HL-60 (cell line): ENCODE data around the gene TMTC2.
"Not testable (repeated sequence)": the region's sequence is repeated elsewhere in the genome, so short reads cannot be mapped to it uniquely, and the experiment has no call there.

Experiments
- DNase-seq, 2 experiments: peaks; one replicate each; pipeline ENCODE4 v3.0.0-alpha.2; 2010 to 2020; ENCODE audit warnings: low read depth in 1 of 2, low spot score in 1 of 2
- H3K27ac ChIP-seq: fragments of 250-450 bp; sonication (Bioruptor Pico); replicated peaks from 2 replicates; pipeline ENCODE4 v1.5.1; 2020; ENCODE audit warnings: mild to moderate bottlenecking, moderate library complexity
- H3K27me3 ChIP-seq: fragments of 250-450 bp; sonication (Bioruptor Pico); 2 replicates; pipeline ENCODE4 v1.5.1; 2021; ENCODE audit warnings: mild to moderate bottlenecking, moderate library complexity; ENCODE audit not compliant: insufficient read depth, poor library complexity, severe bottlenecking
- H3K4me3 ChIP-seq: replicated peaks from 2 replicates; pipeline ENCODE4 v1.5.1; 2011; ENCODE audit warnings: mild to moderate bottlenecking, control low read depth, low read length; ENCODE audit not compliant: insufficient read depth
- CTCF ChIP-seq: IDR thresholded peaks from one replicate; pipeline ENCODE4 v1.5.1; 2011; ENCODE audit warnings: low read length, control low read depth, inconsistent platforms; ENCODE audit not compliant: insufficient read depth
- GABPA ChIP-seq: IDR thresholded peaks from 2 replicates; pipeline ENCODE4 v1.6.1; 2012; ENCODE audit warnings: low read depth
- POLR2AphosphoS5 ChIP-seq: IDR thresholded peaks from 2 replicates; pipeline ENCODE4 v1.6.1; 2012; ENCODE audit warnings: low read depth
- REST ChIP-seq: IDR thresholded peaks from 2 replicates; pipeline ENCODE4 v1.6.1; 2012; ENCODE audit warnings: low read depth; ENCODE audit not compliant: insufficient replicate concordance
- SPI1 ChIP-seq: IDR thresholded peaks from 2 replicates; pipeline ENCODE4 v1.6.1; 2012; ENCODE audit warnings: low read depth, mild to moderate bottlenecking, borderline replicate concordance

TMTC2 gene

GRCh38 chr12:82801951-82802610, 115.4 kb downstream of the TMTC2 start:
- DNase-seq, result no peak
- Histone ChIP-seq H3K27ac (no peak overlapping the region), H3K4me3 (no peak overlapping the region), H3K27me3 (no peaks in the 10 kb centered on the region)
- TF ChIP-seq GABPA (no peak), REST (no peak), POLR2AphosphoS5 (no peak), SPI1 (no peak), CTCF (no peak)

- H3K27me3 ChIP-seq, result no peaks in the 10 kb centered on the region
- DNase-seq, result no peak
- TF ChIP-seq POLR2AphosphoS5, result no peak
- no peak for TF ChIP-seq CTCF
- TF ChIP-seq GABPA, result no peak
- TF ChIP-seq SPI1, result no peak
- TF ChIP-seq REST, result no peak
- no peak overlapping the region for H3K27ac ChIP-seq
- no peak overlapping the region for H3K4me3 ChIP-seq
Measured at GRCh38 chr12:82803201-82803600, 116.5 kb downstream of the TMTC2 start.

DNA sequence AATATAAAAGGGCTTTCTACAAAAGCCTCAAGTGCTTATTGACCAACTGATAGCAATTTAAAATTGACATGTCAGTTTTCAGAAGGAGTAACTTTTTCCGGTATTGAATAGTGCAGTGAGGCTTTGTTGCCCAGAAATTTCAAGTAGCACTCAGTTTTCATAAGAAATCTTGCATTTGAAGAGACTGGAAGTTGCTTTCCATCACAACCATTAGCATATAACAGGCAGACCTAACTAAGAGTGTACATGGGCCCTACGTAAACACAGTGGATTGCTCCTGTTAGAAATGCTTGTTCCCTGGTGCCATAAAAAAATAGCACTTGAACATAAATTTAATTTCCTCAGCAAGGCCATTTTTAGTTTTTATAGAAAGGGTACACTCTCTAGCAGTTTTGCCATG, 117.9 kb downstream of the TMTC2 start:
- TF ChIP-seq CTCF, result no peak
- no peak for TF ChIP-seq SPI1
- TF ChIP-seq GABPA, result no peak
- no peak for TF ChIP-seq REST
- TF ChIP-seq POLR2AphosphoS5, result no peak
- Histone ChIP-seq H3K27me3 (no peaks in the 10 kb centered on the region), H3K4me3 (no peak overlapping the region), H3K27ac (no peak overlapping the region)
- no peak for DNase-seq

DNA sequence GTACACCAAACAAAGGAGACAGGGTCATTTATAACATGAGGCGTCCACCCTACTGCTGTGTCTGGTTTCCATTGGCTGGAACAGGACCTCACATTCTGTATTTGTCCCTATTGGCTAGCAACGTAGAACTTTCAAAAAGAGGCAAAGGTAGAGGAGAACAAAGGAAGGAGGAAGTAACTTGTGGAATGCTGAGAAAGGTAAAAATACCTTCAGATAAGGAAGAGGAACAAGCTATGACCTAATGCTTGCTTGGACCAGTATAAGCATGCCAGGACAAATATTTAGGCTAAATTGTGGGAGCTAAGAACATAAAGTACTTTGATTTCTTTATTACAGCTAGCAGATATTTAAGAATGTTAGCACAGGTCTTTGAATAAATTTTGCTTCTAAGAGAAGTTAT, 118.3 kb downstream of the TMTC2 start:
- not testable (repeated sequence) for H3K27me3 ChIP-seq, DNase-seq, H3K4me3 ChIP-seq, H3K27ac ChIP-seq
